MG63 (cell line): ENCODE measurements around the gene GFPT2. TPM values are rescaled to one million over a fixed set of nuclear protein-coding genes. Genes with fewer than 3 reads are reported as not detected.

ENCODE experiments used
- DNase-seq: peaks from one replicate; pipeline ENCODE4 v3.0.0-alpha.2; 2020
- H3K27me3 ChIP-seq: fragments of 250-450 bp; sonication (Bioruptor Pico); 2 replicates; pipeline ENCODE4 v1.5.1; 2020; ENCODE audit warnings: mild to moderate bottlenecking, moderate library complexity
- H3K36me3 ChIP-seq: fragments of 250-450 bp; sonication (Bioruptor Pico); 2 replicates; pipeline ENCODE4 v1.5.1; 2020; ENCODE audit warnings: mild to moderate bottlenecking, moderate library complexity
- H3K4me3 ChIP-seq: fragments of 250-450 bp; sonication (Bioruptor Pico); 2 replicates; pipeline ENCODE4 v1.5.1; 2020; ENCODE audit warnings: mild to moderate bottlenecking, moderate library complexity
- H3K9me3 ChIP-seq: fragments of 250-450 bp; sonication (Bioruptor Pico); 2 replicates; pipeline ENCODE4 v1.5.1; 2020; ENCODE audit warnings: mild to moderate bottlenecking, moderate library complexity
- total RNA-seq: library from RNA; depleted of rRNA; stranded (reverse); fragments of >200 nt; shearing (Covaris generic); gene quantifications from 2 replicates; pipeline ENCODE4 v1.2.3, GENCODE V29; 2014; ENCODE audit warnings: low replicate concordance

GFPT2 gene
- total RNA-seq, 1 experiment from 2014 or later, result 3.7 TPM

- Histone ChIP-seq H3K27me3 (no peaks in the 10 kb centered on the region), H3K4me3 (peak overlapping the region; percentile 86)
- DNase-seq, result no peak
These were observed 62.4 kb downstream of the GFPT2 start for GRCh38 chr5:180290568-180291233.

DNA sequence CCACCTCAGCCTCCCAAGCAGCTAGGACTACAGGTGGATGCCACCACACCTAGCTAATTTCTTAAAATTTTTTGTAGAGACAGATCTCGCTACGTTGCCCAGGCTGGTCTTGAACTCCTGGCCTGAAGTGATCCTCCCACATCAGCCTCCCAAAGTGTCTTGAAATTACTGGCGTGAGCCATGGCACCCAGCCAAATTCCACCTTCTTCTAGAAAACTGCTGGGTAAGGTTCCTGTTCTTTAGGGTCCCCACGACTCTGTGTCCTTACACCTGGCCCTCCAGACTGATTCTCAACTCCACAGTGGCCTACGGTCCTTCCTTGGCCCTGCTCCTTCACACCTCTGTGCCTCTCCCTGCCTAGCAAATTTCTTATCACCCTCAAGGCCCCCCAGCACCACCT, 63.2 kb downstream of the GFPT2 start:
- H3K9me3 ChIP-seq, result peaks cover 4% of the 10 kb centered on the region; the same call in 1 of the 2 replicates
- peaks cover 46% of the 10 kb centered on the region for H3K36me3 ChIP-seq
- H3K27me3 ChIP-seq, result no peaks in the 10 kb centered on the region
- H3K4me3 ChIP-seq, result no peak overlapping the region
- DNase-seq, result no peak

More at GRCh38 chr5:180290568-180291233, 62.4 kb downstream of the GFPT2 start:
- Histone ChIP-seq H3K9me3 (peaks cover 4% of the 10 kb centered on the region; the same call in 1 of the 2 replicates), H3K36me3 (peaks cover 43% of the 10 kb centered on the region)

GRCh38 chr5:180289433-180289832, 63.7 kb downstream of the GFPT2 start:
- Histone ChIP-seq H3K4me3 (no peak overlapping the region), H3K36me3 (peaks cover 46% of the 10 kb centered on the region), H3K27me3 (no peaks in the 10 kb centered on the region), H3K9me3 (peaks cover 4% of the 10 kb centered on the region; the same call in 1 of the 2 replicates)
- no peak for DNase-seq

DNA sequence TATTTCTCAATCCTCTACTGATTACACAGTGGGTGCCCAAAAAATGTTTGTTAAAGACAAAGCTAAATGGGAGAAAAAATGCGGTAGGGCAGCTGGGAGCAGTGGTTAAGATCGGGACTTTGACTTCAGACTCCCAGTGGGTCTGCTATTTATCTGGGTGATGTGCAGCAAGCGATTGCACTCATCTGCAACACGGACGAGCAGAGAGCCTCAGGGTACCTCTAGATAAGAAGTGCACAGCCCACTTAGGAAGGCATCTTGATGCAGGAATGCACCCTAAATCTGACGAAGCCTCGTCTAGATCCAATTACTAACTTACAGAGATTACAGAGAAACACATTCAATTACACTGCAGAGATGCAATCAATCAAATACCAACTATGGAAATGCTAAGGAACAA, 65.3 kb downstream of the GFPT2 start:
- Histone ChIP-seq H3K36me3 (peaks cover 58% of the 10 kb centered on the region), H3K4me3 (no peak overlapping the region), H3K9me3 (peaks cover 4% of the 10 kb centered on the region; the same call in 1 of the 2 replicates), H3K27me3 (no peaks in the 10 kb centered on the region)
- DNase-seq, result no peak

GRCh38 chr5:180287404-180287803, 65.7 kb downstream of the GFPT2 start:
- DNase-seq, result no peak
- Histone ChIP-seq H3K4me3 (no peak overlapping the region), H3K27me3 (no peaks in the 10 kb centered on the region)

GRCh38 chr5:180284149-180284548, 69.0 kb downstream of the GFPT2 start:
- Histone ChIP-seq H3K36me3 (peaks cover 89% of the 10 kb centered on the region), H3K9me3 (peaks cover 6% of the 10 kb centered on the region), H3K27me3 (no peaks in the 10 kb centered on the region), H3K4me3 (no peak overlapping the region)
- DNase-seq, result no peak

More at GRCh38 chr5:180287404-180287803, 65.7 kb downstream of the GFPT2 start:
- Histone ChIP-seq H3K36me3 (peaks cover 63% of the 10 kb centered on the region), H3K9me3 (peaks cover 4% of the 10 kb centered on the region; the same call in 1 of the 2 replicates)

DNA sequence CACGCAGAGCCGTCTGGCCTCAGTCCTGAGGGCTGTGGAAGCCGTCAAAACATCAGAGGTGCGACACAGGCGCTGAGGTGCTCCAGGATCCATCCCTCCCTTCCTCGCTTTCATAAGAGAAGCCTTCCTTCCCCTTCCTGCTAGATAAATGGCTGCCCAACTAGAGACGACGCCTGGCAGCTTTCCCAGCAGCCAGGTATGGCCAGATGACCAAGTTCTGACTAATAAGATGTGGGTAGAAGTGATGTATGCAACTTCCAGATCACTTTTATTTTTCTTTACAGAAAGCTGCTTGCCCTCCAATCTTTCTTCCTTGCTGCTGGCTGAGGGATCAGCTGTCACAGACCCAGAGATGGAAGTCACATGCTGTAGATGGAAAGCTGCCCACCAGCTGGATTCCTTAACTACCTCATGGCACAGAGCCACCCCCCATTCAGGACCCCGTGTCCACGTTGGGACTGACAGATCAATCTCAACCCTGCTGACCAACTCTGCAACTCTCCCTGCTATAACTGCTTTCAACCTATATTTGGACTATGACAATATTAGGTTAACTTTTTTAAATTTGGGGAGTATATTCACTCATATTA, 70.0 kb downstream of the GFPT2 start:
- peaks cover 12% of the 10 kb centered on the region for H3K9me3 ChIP-seq
- H3K27me3 ChIP-seq, result no peaks in the 10 kb centered on the region
- H3K36me3 ChIP-seq, result peaks cover 94% of the 10 kb centered on the region
- H3K4me3 ChIP-seq, result no peak overlapping the region
- no peak for DNase-seq

DNA sequence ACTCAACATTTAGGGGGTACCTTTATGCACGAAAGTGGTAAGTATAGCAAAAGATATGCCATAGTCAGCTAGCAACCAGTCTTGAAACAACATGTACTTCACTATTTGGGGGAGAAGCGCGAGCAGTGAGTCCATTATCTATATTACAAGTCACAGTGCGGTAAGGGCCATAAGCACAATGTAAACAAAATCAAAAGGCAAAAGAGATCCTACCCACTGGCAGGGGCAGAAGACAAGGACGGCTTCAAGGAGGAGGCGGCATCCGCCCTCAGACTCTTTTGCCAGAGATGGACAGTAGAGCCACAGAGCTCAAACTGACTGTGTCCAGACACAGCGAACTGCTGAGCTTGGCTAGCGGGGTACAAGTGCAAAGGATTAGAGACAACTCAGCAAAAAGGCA, 70.9 kb downstream of the GFPT2 start:
- Histone ChIP-seq H3K9me3 (peaks cover 20% of the 10 kb centered on the region), H3K36me3 (peaks cover 95% of the 10 kb centered on the region), H3K27me3 (no peaks in the 10 kb centered on the region), H3K4me3 (no peak overlapping the region)
- DNase-seq, result no peak

- H3K27me3 ChIP-seq, result no peaks in the 10 kb centered on the region
These were observed 71.4 kb downstream of the GFPT2 start for GRCh38 chr5:180281706-180282105.

GRCh38 chr5:180274695-180275094, 78.4 kb downstream of the GFPT2 start:
- Histone ChIP-seq H3K36me3 (peaks cover 87% of the 10 kb centered on the region), H3K9me3 (peaks cover 55% of the 10 kb centered on the region), H3K27me3 (no peaks in the 10 kb centered on the region), H3K4me3 (no peak overlapping the region)
- DNase-seq, result no peak

More at GRCh38 chr5:180281706-180282105, 71.4 kb downstream of the GFPT2 start:
- peaks cover 95% of the 10 kb centered on the region for H3K36me3 ChIP-seq
- no peak overlapping the region for H3K4me3 ChIP-seq
- no peak for DNase-seq
- H3K9me3 ChIP-seq, result peaks cover 22% of the 10 kb centered on the region

DNA sequence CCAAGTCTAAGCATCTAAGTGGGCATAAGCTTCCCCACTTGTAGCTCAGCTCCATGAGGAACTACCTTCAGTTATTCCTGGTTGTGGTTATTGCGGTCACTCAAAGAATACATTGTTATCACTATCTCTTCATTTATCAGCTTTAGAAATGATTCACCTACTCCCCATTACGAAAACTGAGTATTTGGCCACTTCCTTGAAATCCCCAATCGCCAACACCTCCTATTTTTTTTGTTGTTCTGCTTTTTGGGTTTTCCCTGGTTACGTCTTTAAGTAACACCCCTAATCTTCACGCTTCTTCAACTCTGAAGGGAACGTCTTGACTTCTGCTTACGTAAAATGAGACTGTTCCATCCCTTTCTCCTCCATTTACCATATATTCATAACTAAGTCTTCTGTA, 81.9 kb downstream of the GFPT2 start:
- Histone ChIP-seq H3K9me3 (peaks cover 52% of the 10 kb centered on the region), H3K27me3 (no peaks in the 10 kb centered on the region), H3K36me3 (peaks cover 84% of the 10 kb centered on the region), H3K4me3 (no peak overlapping the region)
- no peak for DNase-seq

- Histone ChIP-seq H3K9me3 (peaks cover 89% of the 10 kb centered on the region), H3K4me3 (no peak overlapping the region), H3K27me3 (no peaks in the 10 kb centered on the region), H3K36me3 (peaks cover 95% of the 10 kb centered on the region)
- DNase-seq, result no peak
These were observed 93.9 kb downstream of the GFPT2 start for GRCh38 chr5:180259260-180259611.

GRCh38 chr5:180253036-180253824, 99.9 kb downstream of the GFPT2 start:
- Histone ChIP-seq H3K9me3 (peaks cover 60% of the 10 kb centered on the region), H3K27me3 (no peaks in the 10 kb centered on the region), H3K36me3 (peaks cover 88% of the 10 kb centered on the region), H3K4me3 (no peak overlapping the region)
- no peak for DNase-seq

- Histone ChIP-seq H3K9me3 (peaks cover 47% of the 10 kb centered on the region), H3K27me3 (no peaks in the 10 kb centered on the region), H3K36me3 (peaks cover 88% of the 10 kb centered on the region), H3K4me3 (no peak overlapping the region)
- no peak for DNase-seq
These were observed 101.2 kb downstream of the GFPT2 start for GRCh38 chr5:180251887-180252286.

- H3K27me3 ChIP-seq, result no peaks in the 10 kb centered on the region
- no peak for DNase-seq
- H3K4me3 ChIP-seq, result no peak overlapping the region
- peaks cover 41% of the 10 kb centered on the region for H3K9me3 ChIP-seq
- peaks cover 89% of the 10 kb centered on the region for H3K36me3 ChIP-seq
These were observed 102.0 kb downstream of the GFPT2 start for GRCh38 chr5:180251141-180251540.
